K562 (cell line): ENCODE measurements around the gene DAB1. TPM values are rescaled to one million over a fixed set of nuclear protein-coding genes. Genes with fewer than 3 reads are reported as not detected.

Experiments used
- ATAC-seq: fragments of 200-7000 bp; cut with Tn5 transposase; 3 replicates; pipeline ENCODE4 v1.9.1; 2020; ENCODE audit warnings: moderate library complexity
- Bru-seq: library from RNA; stranded (reverse); fragments of 400-500 nt; gene quantifications from one replicate; lab custom pipeline; 2021; lab: Mats Ljungman, UMichigan
- BruChase-seq, 2 experiments: library from RNA; stranded (reverse); fragments of 400-500 nt; gene quantifications; one replicate each; lab custom pipeline; 2021; lab: Mats Ljungman, UMichigan
- BruUV-seq: library from RNA; stranded (reverse); fragments of 400-500 nt; replicated peaks from 2 replicates; lab custom pipeline; 2021; lab: Mats Ljungman, UMichigan
- CTCF ChIA-PET: fragments of 300-600 bp; formaldehyde crosslinking; extraction: SDS; loops from one replicate; lab custom pipeline; 2021; ENCODE audit warnings: low intra/inter-chr PET ratio; lab: Yijun Ruan, JAX
- POLR2A ChIA-PET: fragments of 300-600, 350-650 bp; sonication (Branson Sonifier 250); formaldehyde crosslinking; extraction: SDS; loops from one replicate; lab custom pipeline; 2021; ENCODE audit warnings: antibody characterized with exemption, inconsistent platforms; lab: Yijun Ruan, JAX
- DNase-seq, 4 experiments: peaks; one replicate each; pipeline versions ENCODE4 v3.0.0 to v3.0.0-alpha.2; 2011 to 2018; ENCODE audit warnings: low spot score in 3 of 4, mixed read lengths in 3 of 4; ENCODE audit errors: extremely low read depth in 1 of 4
- FAIRE-seq: peaks from 2 replicates; lab custom pipeline; 2011; peaks lifted over from hg19 to GRCh38; lab: Jason Lieb, UNC
- H2AFZ ChIP-seq: 2 replicates; pipeline ENCODE4 v1.6.0; 2011; ENCODE audit warnings: low read depth, low read length, control low read depth, inconsistent platforms
- H3K27ac ChIP-seq: fragments of 200-600 bp; 3 replicates; pipeline ENCODE4 v1.8.0; 2011; ENCODE audit warnings: low read depth, mild to moderate bottlenecking, control low read depth, inconsistent platforms, low read length, moderate library complexity, mixed read lengths; ENCODE audit errors: extremely low read depth
- H3K27me3 ChIP-seq, 2 experiments: fragments of 300-600 bp in 1 of 2; 2 replicates in 1 of 2; 3 replicates in 1 of 2; pipeline versions ENCODE4 v1.6.0 to v1.8.0; 2011; ENCODE audit warnings: inconsistent platforms in 2 of 2, low read length in 2 of 2, mild to moderate bottlenecking in 1 of 2, mixed read lengths in 1 of 2, moderate library complexity in 1 of 2; ENCODE audit not compliant: control insufficient read depth in 2 of 2, insufficient read depth in 2 of 2
- H3K36me3 ChIP-seq: fragments of 300-600 bp; 3 replicates; pipeline ENCODE4 v1.8.0; 2011; ENCODE audit warnings: mild to moderate bottlenecking, low read length, inconsistent platforms; ENCODE audit not compliant: control insufficient read depth, insufficient read depth
- H3K4me1 ChIP-seq, 2 experiments: fragments of 200-600 bp in 1 of 2; replicated peaks in 1 of 2; 2 replicates in 1 of 2; 3 replicates in 1 of 2; pipeline versions ENCODE4 v1.5.1 to v1.8.0; 2011; ENCODE audit warnings: inconsistent platforms in 2 of 2, low read length in 2 of 2, mild to moderate bottlenecking in 1 of 2, mixed read lengths in 1 of 2, moderate library complexity in 1 of 2; ENCODE audit not compliant: control insufficient read depth in 2 of 2, insufficient read depth in 2 of 2
- H3K4me2 ChIP-seq: 2 replicates; pipeline ENCODE4 v1.6.1; 2011; ENCODE audit warnings: low read length, control low read depth, inconsistent platforms, mixed read lengths; ENCODE audit not compliant: insufficient read depth
- H3K4me3 ChIP-seq: fragments of 200-600 bp; sonication (generic), shearing (Covaris generic); 2 replicates; pipeline ENCODE4 v1.5.1; 2016; ENCODE audit warnings: control low read depth, inconsistent platforms
- H3K79me2 ChIP-seq: fragments of 200-600 bp; 3 replicates; pipeline ENCODE4 v1.8.0; 2011; ENCODE audit warnings: low read length, inconsistent platforms; ENCODE audit not compliant: control insufficient read depth, insufficient read depth
- H3K9ac ChIP-seq, 2 experiments: 2 replicates each; pipeline versions ENCODE4 v1.6.0 to v1.6.1; 2011; ENCODE audit warnings: low read depth in 2 of 2, low read length in 2 of 2, control low read depth in 1 of 2, inconsistent platforms in 1 of 2, mild to moderate bottlenecking in 1 of 2, mixed read lengths in 1 of 2; ENCODE audit not compliant: insufficient read depth in 1 of 2
- H3K9me1 ChIP-seq: one replicate; pipeline ENCODE4 v1.6.0; 2011; ENCODE audit warnings: inconsistent platforms, mild to moderate bottlenecking, low read length, moderate library complexity; ENCODE audit not compliant: control insufficient read depth, insufficient read depth
- H3K9me3 ChIP-seq: replicated peaks from 2 replicates; pipeline ENCODE4 v1.5.1; 2011; ENCODE audit warnings: low read depth, low read length, inconsistent platforms; ENCODE audit not compliant: control insufficient read depth, insufficient read depth
- H4K20me1 ChIP-seq: replicated peaks from 2 replicates; pipeline ENCODE4 v1.6.1; 2011; ENCODE audit warnings: low read length, inconsistent platforms, mixed read lengths; ENCODE audit not compliant: control insufficient read depth, insufficient read depth
- BRD4 ChIP-seq: fragments of 200-600 bp; sonication (generic); IDR thresholded peaks from 2 replicates; pipeline ENCODE4 v1.6.1; 2017; ENCODE audit warnings: inconsistent platforms
- CBFA2T2 ChIP-seq: fragments of 450-650 bp; conservative IDR thresholded peaks from 2 replicates; pipeline ENCODE4 v1.6.1; 2017; ENCODE audit warnings: mild to moderate bottlenecking
- HINFP ChIP-seq: fragments of 450-650 bp; conservative IDR thresholded peaks from 2 replicates; pipeline ENCODE4 v1.6.1; 2016; ENCODE audit warnings: missing genetic modification characterization, low read depth, mild to moderate bottlenecking, control low read depth, missing compliant biosample characterization
- PHB ChIP-seq: fragments of 250-450 bp; sonication (Bioruptor Pico); IDR thresholded peaks from 2 replicates; pipeline ENCODE4 v1.5.0; 2021
- RUNX1 ChIP-seq: sonication (generic); IDR thresholded peaks from 2 replicates; pipeline ENCODE4 v1.6.1; 2016; ENCODE audit warnings: antibody characterized with exemption, low read depth
- SIRT6 ChIP-seq: IDR thresholded peaks from one replicate; pipeline ENCODE4 v1.6.1; 2012; ENCODE audit warnings: low read depth, mild to moderate bottlenecking, control low read depth, inconsistent platforms, low read length, moderate library complexity
- SMARCE1 ChIP-seq: fragments of 450-650 bp; IDR thresholded peaks from 2 replicates; pipeline ENCODE4 v1.7.1; 2016; ENCODE audit warnings: mild to moderate bottlenecking
- U2AF1 ChIP-seq: fragments of 200-400 bp; formaldehyde crosslinking; optimal IDR thresholded peaks from 2 replicates; pipeline ENCODE3; 2017; ENCODE audit warnings: mild to moderate bottlenecking, low read depth, low read length, moderate library complexity
- ZBTB12 ChIP-seq: fragments of 250-450 bp; sonication (Bioruptor Pico); IDR thresholded peaks from 2 replicates; pipeline ENCODE4 v1.4.0; 2020
- ZNF274 ChIP-seq: IDR thresholded peaks from 2 replicates; pipeline ENCODE4 v1.6.1; 2011; ENCODE audit warnings: low read depth, mild to moderate bottlenecking, low read length, moderate library complexity, borderline replicate concordance
- ZNF77 ChIP-seq: fragments of 250-450 bp; sonication (Bioruptor Pico); IDR thresholded peaks from 2 replicates; pipeline ENCODE4 v1.5.0; 2020
- WGBS: fragments of 100-300 bp; shearing (Covaris generic); methylation state at CpG from one replicate; pipeline ENCODE4 v1.1.6; 2016; ENCODE audit warnings: low coverage, mixed read lengths; ENCODE audit not compliant: insufficient coverage; ENCODE audit errors: missing lambda C conversion rate; 5-methylcytosine and 5-hydroxymethylcytosine counted together
- in situ Hi-C: fragments of 300-500 bp; cut with MboI; formaldehyde crosslinking; loops from 4 replicates; pipeline ENCODE4 v1.15.0; 2018; ENCODE audit warnings: inconsistent platforms, mixed read lengths
- intact Hi-C: fragments of 100-400 bp; cut with micrococcal nuclease; formaldehyde crosslinking; loops from 2 replicates; pipeline ENCODE4 v1.14.2; 2022
- long read RNA-seq, 3 experiments: library from polyadenylated mRNA in 2 of 3; library from RNA in 1 of 3; unstranded in 2 of 3; stranded (forward) in 1 of 3; transcript quantifications; one replicate each; pipeline ENCODE4 v2.0.0, GENCODE V29; 2019 to 2022
- polyA minus RNA-seq, 3 experiments: library from RNA; depleted of rRNA, polyadenylated mRNA; stranded (reverse); fragments of >200 nt; gene quantifications; 2 replicates each; pipeline ENCODE4 v1.2.3, GENCODE V29; 2011
- polyA plus RNA-seq, 8 experiments: library from polyadenylated mRNA; depleted of rRNA in 4 of 8; stranded (reverse) in 5 of 8; unstranded in 3 of 8; fragments of >200 nt; fragmentation: Nextera tagmentation in 2 of 8; fragmentation: Illumina TruSeq in 1 of 8; extraction: Ambion mirVana in 2 of 8; extraction: Trizol in 1 of 8; gene quantifications; 2 replicates each; pipeline versions ENCODE4 v1.2.1 to v1.2.3, GENCODE V29; 2011 to 2014; ENCODE audit warnings: inconsistent platforms in 1 of 8, missing spikeins in 1 of 8
- total RNA-seq, 7 experiments: library from RNA; depleted of rRNA in 6 of 7; stranded (reverse); fragments of >200 nt in 6 of 7; fragmentation: Illumina TruSeq in 2 of 7; extraction: Trizol in 2 of 7; gene quantifications; 2 replicates each; pipeline versions ENCODE4 v1.2.1 to v1.2.3, GENCODE V29; 2011 to 2021; ENCODE audit warnings: low replicate concordance in 1 of 7
- TF ChIP-seq, protein P1 (sequence below): fragments of 450-650 bp; IDR thresholded peaks from 2 replicates; pipeline ENCODE4 v1.6.1; 2017; ENCODE audit warnings: antibody characterized with exemption, mild to moderate bottlenecking

The DAB1 gene
- not detected in 2 replicates for total RNA-seq (2011; cell fraction: chromatin; rRNA removed; ENCODE audit: low replicate concordance)
- not detected in 2 replicates for total RNA-seq (2011; cell fraction: nucleolus; rRNA removed)
- not detected in 2 replicates for total RNA-seq (2011; cell fraction: nucleoplasm; rRNA removed)
- total RNA-seq (2014; rRNA removed) = not detected in 2 replicates
- total RNA-seq (2014; rRNA removed; fragmentation: Illumina TruSeq; extraction: Trizol) = not detected in 2 replicates
- total RNA-seq (2015; rRNA removed; fragmentation: Illumina TruSeq; extraction: Trizol) = not detected in 2 replicates
- not detected in 2 replicates for total RNA-seq (2021)
- polyA plus RNA-seq (2011; rRNA removed) = not detected in 2 replicates
- not detected in 2 replicates for polyA plus RNA-seq (2011; cell fraction: cytosol; rRNA removed)
- not detected in 2 replicates for polyA plus RNA-seq (2011; cell fraction: nucleus; rRNA removed)
- not detected in 2 replicates for polyA plus RNA-seq (2012)
- polyA plus RNA-seq (2014; fragmentation: Illumina TruSeq; extraction: Trizol) = not detected in 2 replicates
- polyA plus RNA-seq (2014; fragmentation: Nextera tagmentation; extraction: Ambion mirVana) = not detected
- polyA plus RNA-seq (2014; rRNA removed) = not detected in 2 replicates
- not detected in 2 replicates for polyA minus RNA-seq (2011; rRNA and poly(A)+ RNA removed)
- polyA minus RNA-seq (2011; cell fraction: cytosol; rRNA and poly(A)+ RNA removed) = not detected in 2 replicates
- not detected in 2 replicates for polyA minus RNA-seq (2011; cell fraction: nucleus; rRNA and poly(A)+ RNA removed)
- percentile 0 among the genes with signal in this experiment for Bru-seq, nascent RNA
- BruChase-seq, experiment 1, labeled RNA remaining after a 2-hour chase = percentile 0 among the genes with signal in this experiment
- BruChase-seq, experiment 2, labeled RNA remaining after a 6-hour chase = percentile 1 among the genes with signal in this experiment
- long read RNA-seq, experiment 1, partial matches to known transcripts = 0 of 1 reads
- long read RNA-seq, experiment 1, other reads (novel, unspliced or antisense) = 1 of 1 reads
- long read RNA-seq, experiment 2, partial matches to known transcripts = 0 of 2 reads
- long read RNA-seq, experiment 2, other reads (novel, unspliced or antisense) = 2 of 2 reads
- long read RNA-seq, experiment 3 = 0 reads

- in situ Hi-C loops (no loop called here), intact Hi-C loops (no loop called here)
- H3K79me2 ChIP-seq = no peaks in the 10 kb centered on the region
- DNase-seq (no peak), ATAC-seq (no peak), FAIRE-seq (no peak)
- ChIA-PET CTCF (no interaction called here), POLR2A (no interaction called here)
- no peaks in the 10 kb centered on the region for H3K9me1 ChIP-seq
- no peak within 1 kb of the TSS for H3K4me3 ChIP-seq
- H3K4me2 ChIP-seq = no peak within 1 kb of the TSS
- no peaks in the 10 kb centered on the region for H3K9me3 ChIP-seq
- WGBS = 60% methylated on average over 2 of the region's 64 CpGs
- no peak within 1 kb of the TSS for H3K9ac ChIP-seq
- no peaks in the 10 kb centered on the region for H4K20me1 ChIP-seq
- H3K4me1 ChIP-seq = peaks cover 0 to 7% of the 10 kb centered on the region in 2 experiments; a peak in 2 of 5 replicates
- no peak within 1 kb of the TSS for H3K27ac ChIP-seq
- H2AFZ ChIP-seq = no peak within 1 kb of the TSS
- no TSS peak for BruUV-seq
- peaks cover 0 to 26% of the 10 kb centered on the region in 2 experiments; a peak in 3 of 5 replicates for H3K27me3 ChIP-seq
- H3K36me3 ChIP-seq = no peaks in the 10 kb centered on the region
- TF ChIP-seq, protein P1, sequence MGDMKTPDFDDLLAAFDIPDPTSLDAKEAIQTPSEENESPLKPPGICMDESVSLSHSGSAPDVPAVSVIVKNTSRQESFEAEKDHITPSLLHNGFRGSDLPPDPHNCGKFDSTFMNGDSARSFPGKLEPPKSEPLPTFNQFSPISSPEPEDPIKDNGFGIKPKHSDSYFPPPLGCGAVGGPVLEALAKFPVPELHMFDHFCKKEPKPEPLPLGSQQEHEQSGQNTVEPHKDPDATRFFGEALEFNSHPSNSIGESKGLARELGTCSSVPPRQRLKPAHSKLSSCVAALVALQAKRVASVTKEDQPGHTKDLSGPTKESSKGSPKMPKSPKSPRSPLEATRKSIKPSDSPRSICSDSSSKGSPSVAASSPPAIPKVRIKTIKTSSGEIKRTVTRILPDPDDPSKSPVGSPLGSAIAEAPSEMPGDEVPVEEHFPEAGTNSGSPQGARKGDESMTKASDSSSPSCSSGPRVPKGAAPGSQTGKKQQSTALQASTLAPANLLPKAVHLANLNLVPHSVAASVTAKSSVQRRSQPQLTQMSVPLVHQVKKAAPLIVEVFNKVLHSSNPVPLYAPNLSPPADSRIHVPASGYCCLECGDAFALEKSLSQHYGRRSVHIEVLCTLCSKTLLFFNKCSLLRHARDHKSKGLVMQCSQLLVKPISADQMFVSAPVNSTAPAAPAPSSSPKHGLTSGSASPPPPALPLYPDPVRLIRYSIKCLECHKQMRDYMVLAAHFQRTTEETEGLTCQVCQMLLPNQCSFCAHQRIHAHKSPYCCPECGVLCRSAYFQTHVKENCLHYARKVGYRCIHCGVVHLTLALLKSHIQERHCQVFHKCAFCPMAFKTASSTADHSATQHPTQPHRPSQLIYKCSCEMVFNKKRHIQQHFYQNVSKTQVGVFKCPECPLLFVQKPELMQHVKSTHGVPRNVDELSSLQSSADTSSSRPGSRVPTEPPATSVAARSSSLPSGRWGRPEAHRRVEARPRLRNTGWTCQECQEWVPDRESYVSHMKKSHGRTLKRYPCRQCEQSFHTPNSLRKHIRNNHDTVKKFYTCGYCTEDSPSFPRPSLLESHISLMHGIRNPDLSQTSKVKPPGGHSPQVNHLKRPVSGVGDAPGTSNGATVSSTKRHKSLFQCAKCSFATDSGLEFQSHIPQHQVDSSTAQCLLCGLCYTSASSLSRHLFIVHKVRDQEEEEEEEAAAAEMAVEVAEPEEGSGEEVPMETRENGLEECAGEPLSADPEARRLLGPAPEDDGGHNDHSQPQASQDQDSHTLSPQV = no peak
- TF ChIP-seq HINFP (no peak), SIRT6 (no peak), SMARCE1 (no peak), ZNF77 (no peak), CBFA2T2 (no peak), U2AF1 (no peak), RUNX1 (no peak), ZBTB12 (CRISPR knock-in tag) (no peak), ZNF274 (no peak), BRD4 (no peak), PHB (CRISPR knock-in tag) (no peak)
Measured at GRCh38 chr1:57423656-57424211, at the start of gene DAB1. Gene DAB1 (minus strand): TSS chr1:57424060. CDS start chr1:57291030, 133,030 bp downstream.
